Left ventricle myocardium superior (tissue), 1 donor: ENCODE measurements around the gene PDE4B. TPM values are rescaled to one million over a fixed set of nuclear protein-coding genes. Genes with fewer than 3 reads are reported as not detected.
"Not testable (repeated sequence)": the region's sequence is repeated elsewhere in the genome, so short reads cannot be mapped to it uniquely, and the experiment has no call there.

Experiments used
- ATAC-seq: fragments of 200-7000 bp; cut with Tn5 transposase; one replicate; pipeline ENCODE4 v1.9.1; 2020; ENCODE audit warnings: mild to moderate bottlenecking, moderate library complexity
- DNase-seq: peaks from one replicate; pipeline ENCODE4 v3.0.0-alpha.2; 2020
- intact Hi-C: fragments of 100-400 bp; cut with micrococcal nuclease; formaldehyde crosslinking; loops from one replicate; pipeline ENCODE4 v1.11.0; 2022
- total RNA-seq: library from RNA; stranded (reverse); fragmentation: NEBNext Ultra II Directional; extraction: Animal tissue kit (Norgen Biotek cat#: 25700); gene quantifications from one replicate; pipeline ENCODE4 v1.2.1, GENCODE V29; 2021
- donor health status: DM: no; HTN: yes; CAD: no; lungs with severe emphysema.

Gene PDE4B
- total RNA-seq, 1 donor from 2014 or later: 19.4 TPM

GRCh38 chr1:65942476-65942875 is 149.8 kb downstream of the PDE4B start:
- intact Hi-C loops: no loop called here
- no peak for DNase-seq
- no peak for ATAC-seq

- ATAC-seq: no peak
- intact Hi-C loops: no loop called here
- no peak for DNase-seq
Measured at GRCh38 chr1:65946376-65946775, 153.7 kb downstream of the PDE4B start.

GRCh38 chr1:65946960-65947359 is 154.3 kb downstream of the PDE4B start:
- DNase-seq: no peak
- intact Hi-C loops: no loop called here
- no peak for ATAC-seq

- ATAC-seq (peak; percentile 38), DNase-seq (no peak)
- intact Hi-C loops: no loop called here
Measured at GRCh38 chr1:65948609-65949229, 156.0 kb downstream of the PDE4B start.

DNA sequence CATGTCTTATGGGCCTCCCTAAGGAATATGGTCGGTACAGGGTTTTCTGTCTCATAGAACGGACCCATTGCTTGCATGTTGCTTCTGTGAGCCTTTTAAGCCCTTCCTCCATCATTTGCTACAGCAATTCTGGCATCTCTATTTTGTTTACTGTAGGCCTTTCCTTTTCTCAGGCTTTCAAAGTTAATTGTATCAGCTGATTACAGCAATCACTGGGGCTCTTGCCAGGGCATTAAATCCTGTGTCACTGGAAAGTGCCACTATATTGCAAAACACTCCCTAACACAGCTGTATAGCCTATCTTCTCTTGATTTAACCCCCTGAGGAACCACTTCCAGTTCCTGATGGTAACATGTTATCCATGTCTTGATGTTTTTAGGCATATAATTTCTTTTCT is 156.5 kb downstream of the PDE4B start:
- DNase-seq (no peak), ATAC-seq (no peak)
- intact Hi-C loops: no loop called here

- DNase-seq (no peak), ATAC-seq (no peak)
- intact Hi-C loops: no loop called here
Measured at GRCh38 chr1:65949933-65950332, 157.2 kb downstream of the PDE4B start.

DNA sequence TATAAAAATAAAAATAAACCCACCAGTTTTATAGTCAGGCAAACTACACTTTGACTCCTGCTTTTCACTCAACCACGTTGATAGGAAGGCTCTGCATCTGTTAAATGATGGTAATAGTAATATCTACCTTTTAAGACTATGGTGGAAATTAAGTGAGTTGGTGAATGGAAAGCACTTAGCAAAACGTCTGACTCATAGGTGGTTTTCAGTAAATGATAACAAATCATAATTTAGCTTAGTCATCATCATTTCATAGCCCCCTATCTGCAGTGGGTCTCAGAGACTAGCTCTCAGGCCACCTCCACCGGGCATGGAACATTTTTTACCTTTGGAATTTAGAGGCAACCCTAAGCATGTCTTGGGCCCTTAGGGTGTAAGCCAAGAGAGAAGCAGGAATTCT is 160.0 kb downstream of the PDE4B start:
- intact Hi-C loops: no loop called here
- ATAC-seq (no peak), DNase-seq (no peak)

- ATAC-seq (no peak), DNase-seq (no peak)
- intact Hi-C loops: no loop called here
Measured at GRCh38 chr1:65953170-65953569, 160.5 kb downstream of the PDE4B start.

GRCh38 chr1:65955071-65955470 is 162.4 kb downstream of the PDE4B start:
- no peak for DNase-seq
- intact Hi-C loops: no loop called here
- ATAC-seq: no peak

DNA sequence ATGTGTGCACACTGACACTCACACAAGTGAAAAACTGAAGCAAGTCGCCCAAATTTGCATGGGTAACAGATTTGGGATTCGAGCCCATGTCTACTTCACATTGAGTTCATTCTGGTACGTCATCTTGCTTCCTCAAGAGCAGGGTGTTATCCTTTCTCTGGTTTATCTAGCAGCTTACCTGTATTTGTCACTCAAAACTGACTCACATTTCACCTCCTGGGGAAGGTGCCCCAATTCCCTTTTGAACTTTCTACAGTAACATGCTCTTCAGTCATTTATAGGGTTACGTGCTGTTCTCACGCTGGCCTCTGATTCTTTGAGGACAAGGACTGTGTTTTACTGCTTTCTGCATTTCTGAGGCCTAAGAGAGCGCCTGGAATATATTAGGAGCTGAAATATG is 162.8 kb downstream of the PDE4B start:
- ATAC-seq (no peak), DNase-seq (no peak)
- intact Hi-C loops: no loop called here

GRCh38 chr1:65958561-65959350 is 166.1 kb downstream of the PDE4B start:
- ATAC-seq (peak; percentile 31), DNase-seq (peak; percentile 42)
- intact Hi-C loops: loop anchor here (2.0 kb wide), 2 partner anchors 284 to 488 kb away; no protein-coding TSS in a partner anchor

DNA sequence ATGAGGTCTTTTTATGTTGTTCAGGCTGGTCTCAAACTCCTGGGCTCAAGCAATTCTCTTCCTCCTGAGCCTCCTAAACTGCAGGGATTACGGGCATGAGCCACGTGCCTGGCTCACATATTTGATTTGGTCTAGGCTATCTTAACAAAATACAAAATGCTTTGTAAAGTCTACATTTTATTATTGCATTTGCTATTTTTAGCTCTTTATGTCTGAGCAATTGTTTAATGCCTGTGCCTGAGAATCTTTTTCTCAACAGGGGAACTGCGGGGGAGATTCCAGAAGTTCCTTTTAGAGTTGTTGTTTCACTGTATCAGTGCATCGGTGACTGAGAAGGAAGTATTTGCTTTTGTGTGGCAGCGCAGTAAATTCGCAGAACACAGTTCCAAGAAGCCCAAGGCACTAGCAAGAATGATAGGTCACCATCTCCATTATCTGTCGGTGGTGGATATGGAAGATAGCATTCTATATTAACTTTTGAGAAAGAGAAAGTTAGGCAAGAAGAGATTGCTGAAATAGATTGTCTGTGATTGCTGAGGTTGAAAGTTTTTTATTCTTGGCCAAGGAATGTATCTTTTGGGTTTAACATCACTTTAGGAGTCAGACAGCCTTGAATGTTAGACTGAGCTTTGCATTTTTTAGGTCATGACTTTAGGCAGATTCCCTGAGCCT is 167.3 kb downstream of the PDE4B start:
- no peak for DNase-seq
- no peak for ATAC-seq
- intact Hi-C loops: loop anchor here (2.0 kb wide), 2 partner anchors 283 to 487 kb away; no protein-coding TSS in a partner anchor

- intact Hi-C loops: no loop called here
- DNase-seq (no peak), ATAC-seq (no peak)
Measured at GRCh38 chr1:65963156-65963888, 170.6 kb downstream of the PDE4B start.

- intact Hi-C loops: no loop called here
- no peak for ATAC-seq
- no peak for DNase-seq
Measured at GRCh38 chr1:65964123-65964522, 171.4 kb downstream of the PDE4B start.

GRCh38 chr1:65965112-65965996 is 172.7 kb downstream of the PDE4B start:
- intact Hi-C loops: no loop called here
- no peak for ATAC-seq
- DNase-seq: no peak

GRCh38 chr1:65967492-65967891 is 174.8 kb downstream of the PDE4B start:
- DNase-seq, intact Hi-C loops, ATAC-seq: not testable (repeated sequence)

DNA sequence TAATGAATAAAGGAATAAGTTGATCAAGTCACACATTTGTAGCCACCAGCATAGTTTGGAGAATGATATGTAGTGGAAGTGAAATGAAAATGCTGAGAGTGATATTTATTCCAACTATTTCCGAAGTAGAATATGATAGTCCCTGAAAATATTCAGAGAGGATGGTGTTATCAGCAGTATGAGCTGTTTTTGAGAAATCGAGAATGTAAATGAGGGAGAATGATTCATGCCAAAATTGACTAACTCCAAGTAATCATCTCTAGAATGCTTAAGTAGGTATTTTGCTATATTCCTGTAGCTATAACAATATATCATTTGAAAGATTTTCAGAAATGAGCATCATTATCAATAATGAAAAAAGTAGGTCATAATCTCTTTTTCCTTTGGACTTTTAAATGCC is 178.9 kb downstream of the PDE4B start:
- intact Hi-C loops: no loop called here
- ATAC-seq: no peak
- no peak for DNase-seq

DNA sequence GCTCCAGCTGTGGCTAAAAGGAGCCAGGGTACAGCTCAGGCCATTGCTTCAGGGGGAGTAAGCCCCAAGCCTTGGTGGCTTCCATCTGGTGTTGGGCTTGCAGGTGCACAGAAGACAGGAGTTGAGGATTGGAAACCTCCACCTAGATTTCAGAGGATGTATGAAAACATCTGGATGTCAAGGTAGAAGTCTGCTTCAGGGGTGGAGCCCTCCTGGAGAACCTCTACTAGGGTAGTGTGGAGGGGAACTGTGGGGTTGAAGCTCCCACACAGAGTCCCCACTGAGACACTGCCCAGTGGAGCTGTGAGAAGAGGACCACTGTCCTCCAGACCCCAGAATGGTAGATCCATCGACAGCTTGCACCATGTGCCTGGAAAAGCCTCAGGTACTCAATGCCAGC is 183.0 kb downstream of the PDE4B start:
- intact Hi-C loops: no loop called here
- ATAC-seq: no peak
- DNase-seq: no peak
